Mesodermal cell (in vitro differentiated cells): ENCODE data around the gene N4BP2.
A peak's percentile ranks its signal among the peaks of the same experiment; 100 is the strongest.

Experiments
- H3K27ac ChIP-seq: 2 replicates; pipeline ENCODE4 v1.7.0; 2013; ENCODE audit warnings: mild to moderate bottlenecking, low read depth, low read length, moderate library complexity; ENCODE audit not compliant: severe bottlenecking
- H3K36me3 ChIP-seq: 2 replicates; pipeline ENCODE4 v1.7.1; 2013; ENCODE audit warnings: mild to moderate bottlenecking, low read length, moderate library complexity; ENCODE audit not compliant: control insufficient read depth, insufficient read depth
- H3K4me1 ChIP-seq: one replicate; pipeline ENCODE4 v1.7.1; 2013; ENCODE audit warnings: mild to moderate bottlenecking, low read length; ENCODE audit not compliant: insufficient read depth, control insufficient read depth, poor library complexity, severe bottlenecking
- H3K4me3 ChIP-seq: 2 replicates; pipeline ENCODE4 v1.7.0; 2013; ENCODE audit warnings: low read length, control low read depth, mild to moderate bottlenecking; ENCODE audit not compliant: insufficient read depth, poor library complexity, severe bottlenecking; ENCODE audit errors: extremely low read depth
- H3K9me3 ChIP-seq: 2 replicates; pipeline ENCODE4 v1.7.1; 2013; ENCODE audit warnings: mild to moderate bottlenecking, low read length, moderate library complexity; ENCODE audit not compliant: control insufficient read depth
- WGBS, 2 experiments: methylation state at CpG; one replicate each; pipeline ENCODE4 v1.1.5; 2013; ENCODE audit warnings: missing lambda C conversion rate in 2 of 2; ENCODE audit not compliant: insufficient coverage in 2 of 2; 5-methylcytosine and 5-hydroxymethylcytosine counted together

N4BP2 gene

GRCh38 chr4:40199999-40200874, 143.6 kb downstream of the N4BP2 start:
- Histone ChIP-seq H3K4me1 (peaks cover 13% of the 10 kb centered on the region), H3K27ac (no peak overlapping the region), H3K9me3 (no peaks in the 10 kb centered on the region), H3K4me3 (no peak overlapping the region), H3K36me3 (no peaks in the 10 kb centered on the region)
- 91 to 94% methylated on average over 5 to 7 of the region's 15 CpGs for WGBS, 2 experiments

DNA sequence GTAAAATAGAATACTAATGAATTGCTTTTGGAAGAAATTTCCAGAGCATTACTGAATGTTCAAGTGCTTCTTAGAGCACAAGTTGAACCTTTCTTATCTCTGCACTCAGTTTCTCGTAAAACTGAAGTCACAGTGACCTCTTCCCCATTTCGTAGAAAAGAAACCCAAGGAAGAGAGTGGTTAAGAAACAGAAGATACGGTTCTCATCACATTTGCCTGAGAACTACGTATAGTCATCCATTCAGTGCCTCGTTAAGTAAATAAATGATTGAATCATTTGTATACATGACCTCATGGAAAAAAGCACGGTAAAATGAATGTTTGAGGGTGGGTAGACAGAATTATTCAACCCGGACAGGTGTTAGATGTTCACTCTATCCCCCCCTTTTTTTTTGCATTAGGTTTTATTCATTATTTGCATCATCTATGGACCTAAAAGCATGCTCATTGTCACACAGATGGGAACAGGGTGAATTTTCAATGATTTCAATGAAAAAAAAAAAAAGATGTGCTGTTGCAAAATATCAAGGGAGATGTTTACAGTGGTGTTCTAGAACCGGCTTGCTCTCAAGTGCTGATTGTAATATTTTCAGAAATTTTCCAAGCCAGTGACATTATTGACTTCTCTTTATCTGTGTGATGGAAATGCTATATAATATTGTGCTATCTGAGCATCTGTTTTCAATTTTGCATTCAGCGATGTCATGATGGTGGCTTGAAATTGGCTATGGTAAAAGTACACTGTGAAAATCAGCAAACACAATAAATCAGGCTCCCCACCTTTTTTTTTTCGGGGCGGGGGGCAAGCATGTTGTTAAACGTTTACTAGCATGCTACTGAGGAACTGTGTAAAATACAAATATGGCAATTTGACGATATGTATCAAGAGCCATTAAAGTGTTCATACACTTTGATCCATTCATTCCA, 144.5 kb downstream of the N4BP2 start:
- WGBS, 2 experiments = 81 to 93% methylated on average over 3 to 6 of the region's 13 CpGs
- Histone ChIP-seq H3K27ac (no peak overlapping the region), H3K4me3 (no peak overlapping the region), H3K36me3 (no peaks in the 10 kb centered on the region), H3K9me3 (no peaks in the 10 kb centered on the region), H3K4me1 (peaks cover 21% of the 10 kb centered on the region)

DNA sequence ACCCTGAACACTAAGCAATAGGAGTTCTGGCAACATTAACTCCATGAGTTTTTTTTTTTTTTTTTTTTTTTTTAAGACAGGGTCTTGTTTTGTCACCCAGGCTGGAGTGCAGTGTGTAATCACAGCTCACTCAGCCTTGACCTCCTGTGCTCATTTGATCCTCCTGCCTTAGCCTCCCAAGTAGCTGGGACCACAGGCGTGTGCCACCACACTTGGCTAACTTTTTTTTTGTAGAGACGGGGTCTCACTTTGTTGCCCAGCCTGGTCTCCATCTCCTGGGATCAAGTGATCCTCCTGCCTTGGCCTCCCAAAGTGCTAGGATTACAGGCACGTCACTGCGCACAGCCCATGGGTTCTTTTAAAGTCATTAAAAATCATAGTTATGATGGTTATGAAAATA, 145.2 kb downstream of the N4BP2 start:
- no peaks in the 10 kb centered on the region for H3K36me3 ChIP-seq
- WGBS, 2 experiments = 97 to 100% methylated on average over 2 to 4 of the region's 4 CpGs
- no peak overlapping the region for H3K4me3 ChIP-seq
- no peak overlapping the region for H3K27ac ChIP-seq
- no peaks in the 10 kb centered on the region for H3K9me3 ChIP-seq
- H3K4me1 ChIP-seq = peaks cover 23% of the 10 kb centered on the region

DNA sequence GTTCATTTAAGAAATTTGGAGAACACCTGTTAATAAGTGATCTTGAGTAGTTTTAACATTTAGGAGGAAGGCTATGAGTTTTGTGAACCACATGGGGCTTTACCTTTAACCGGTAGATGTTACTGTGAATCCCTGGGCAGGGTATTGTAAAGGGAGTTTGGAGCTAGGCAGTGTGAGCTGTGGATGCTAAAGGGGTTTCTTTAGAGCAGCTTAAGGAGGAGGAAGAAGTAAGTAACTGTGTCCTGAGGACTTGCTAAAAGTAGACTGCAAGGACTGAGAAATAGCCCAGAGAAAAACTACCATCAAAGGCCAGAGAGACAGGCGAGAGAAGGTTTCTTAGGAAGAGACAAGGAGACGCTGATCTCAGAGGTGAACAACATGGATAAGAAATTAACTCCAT, 145.8 kb downstream of the N4BP2 start:
- H3K4me3 ChIP-seq = no peak overlapping the region
- 88 to 92% methylated on average over 3 of the region's 3 CpGs for WGBS, 2 experiments
- H3K27ac ChIP-seq = no peak overlapping the region

GRCh38 chr4:40204507-40205258, 148.0 kb downstream of the N4BP2 start:
- H3K27ac ChIP-seq = no peak overlapping the region
- H3K9me3 ChIP-seq = no peaks in the 10 kb centered on the region
- H3K4me3 ChIP-seq = no peak overlapping the region
- H3K4me1 ChIP-seq = peaks cover 13% of the 10 kb centered on the region
- H3K36me3 ChIP-seq = no peaks in the 10 kb centered on the region
- WGBS, 2 experiments = 94 to 98% methylated on average over 6 to 8 of the region's 9 CpGs

More for the DNA sequence above, 145.8 kb downstream of the N4BP2 start:
- Histone ChIP-seq H3K9me3 (no peaks in the 10 kb centered on the region), H3K36me3 (no peaks in the 10 kb centered on the region), H3K4me1 (peaks cover 21% of the 10 kb centered on the region)

- Histone ChIP-seq H3K36me3 (no peaks in the 10 kb centered on the region), H3K4me3 (no peak overlapping the region), H3K4me1 (peaks cover 13% of the 10 kb centered on the region), H3K27ac (peak overlapping the region; percentile 41), H3K9me3 (no peaks in the 10 kb centered on the region)
- WGBS, 2 experiments = 91 to 93% methylated on average over 4 to 6 of the region's 6 CpGs
These were observed 148.9 kb downstream of the N4BP2 start for GRCh38 chr4:40205259-40206198.

- peak overlapping the region; percentile 41 for H3K27ac ChIP-seq
- no peak overlapping the region for H3K4me3 ChIP-seq
- no CpG with 5 or more reads among the region's 2 CpGs for WGBS, 2 experiments
- H3K36me3 ChIP-seq = no peaks in the 10 kb centered on the region
- H3K4me1 ChIP-seq = peaks cover 13% of the 10 kb centered on the region
- H3K9me3 ChIP-seq = no peaks in the 10 kb centered on the region
These were observed 149.8 kb downstream of the N4BP2 start for GRCh38 chr4:40206426-40206825.
